ENCODE measurements around the gene ECPAS.

GRCh38 chr9:111502506-111502905 is 18.3 kb upstream of the ECPAS start:
- no peak for TF ChIP-seq POLR2A (IDR thresholded peaks at IDR 0.05)
- TF ChIP-seq CTCF (IDR thresholded peaks at IDR 0.05), result no peak
